ENCODE data around the gene TMEM220. TPM values are rescaled to one million over a fixed set of nuclear protein-coding genes. Genes with fewer than 3 reads are reported as not detected.

The TMEM220 gene
- total and polyA plus RNA-seq, 2 of the 4 experiments (the other 2 are of a cell fraction): 1.1 to 1.9 TPM

DNA sequence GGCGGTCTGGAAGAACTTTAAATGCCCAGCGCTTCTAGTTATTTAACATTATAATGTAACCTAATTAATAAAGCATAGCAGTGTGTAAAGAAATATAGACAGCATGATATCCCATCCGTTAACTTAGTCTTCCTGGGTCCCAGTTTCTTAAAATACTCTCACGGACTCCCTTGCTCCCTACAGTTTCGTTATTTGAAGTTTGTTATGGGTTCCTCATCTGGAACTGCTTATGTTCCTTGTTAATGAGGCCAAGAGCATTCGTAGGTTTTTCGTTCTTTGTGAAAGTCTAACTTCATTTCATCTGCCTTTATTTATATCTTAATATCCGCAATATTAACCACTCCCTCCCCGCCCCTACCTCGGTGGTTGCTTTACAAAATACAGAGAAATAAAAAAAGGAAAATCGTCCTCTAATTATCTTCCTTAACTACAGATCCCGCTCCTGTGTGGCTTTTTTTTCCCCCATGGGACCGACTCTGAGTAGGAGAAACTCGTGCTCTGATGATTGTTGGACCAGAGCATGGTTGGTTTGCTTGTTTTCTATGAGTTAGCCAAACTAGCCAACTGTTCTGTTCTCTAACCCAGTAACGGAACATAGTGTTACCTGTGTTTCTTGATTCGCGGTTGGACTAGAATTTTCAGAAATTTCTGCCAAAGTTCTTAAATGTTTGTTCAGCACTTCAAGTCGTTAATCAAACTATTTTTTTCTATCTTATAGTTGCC, 31.6 kb downstream of the TMEM220 start:
- in situ Hi-C loops (cut with MboI; ENCODE audit: low sequenced_read_pairs): no loop called here
- Histone ChIP-seq H2BK20ac (ENCODE audit: low read depth, low read length) (no peak overlapping the region), H2BK5ac (ENCODE audit: low read depth, low read length, poor library complexity, severe bottlenecking) (peak overlapping the region; percentile 89), H2BK15ac (ENCODE audit: low read depth, low read length) (peak overlapping the region; percentile 68; the same call in 2 of the 3 replicates), H3K27ac (ENCODE audit: insufficient read depth, low read length) (peak overlapping the region; percentile 72), H4K91ac (ENCODE audit: insufficient read depth, low read depth, low read length) (peak overlapping the region; percentile 75), H3K4me1 (ENCODE audit: control insufficient read depth, insufficient read depth, low read length) (peaks cover 2% of the 10 kb centered on the region), H3K4me3 (ENCODE audit: insufficient read depth, low read depth, low read length) (peak overlapping the region; percentile 77), H2AK5ac (ENCODE audit: low read depth, low read length) (no peak overlapping the region; the same call in 1 of the 2 replicates), H3K36me3 (ENCODE audit: control insufficient read depth, insufficient read depth, low read length) (peaks cover 5% of the 10 kb centered on the region), H3K27me3 (ENCODE audit: control insufficient read depth, insufficient read depth, low read length) (no peaks in the 10 kb centered on the region), H3K9me3 (ENCODE audit: control insufficient read depth, insufficient read depth, low read length) (no peaks in the 10 kb centered on the region), H3K9ac (ENCODE audit: low read depth, low read length) (peak overlapping the region; percentile 70), H3K4me2 (ENCODE audit: low read depth, low read length) (peak overlapping the region; percentile 95), H4K5ac (ENCODE audit: low read depth, low read length) (peak overlapping the region; percentile 57), H2AFZ (replicated peaks; ENCODE audit: low read length, poor library complexity) (no peak overlapping the region), H4K8ac (ENCODE audit: low read depth in 2 of 2, low read length in 2 of 2) (peak overlapping the region; percentile 55 to 83), H3K4ac (ENCODE audit: low read depth, low read length) (peak overlapping the region; percentile 91), H2AK9ac (replicated peaks; ENCODE audit: low read depth, low read length, poor library complexity) (no peak overlapping the region), H3K9me1 (ENCODE audit: insufficient read depth, low read length) (no peaks in the 10 kb centered on the region), H3K56ac (ENCODE audit: extremely low read depth, insufficient read depth, low read length) (peak overlapping the region; percentile 96), H3K23ac (ENCODE audit: low read depth, low read length) (peak overlapping the region; percentile 95), H2BK120ac (ENCODE audit: low read depth, low read length) (peak overlapping the region; percentile 72), H3K79me1 (ENCODE audit: low read depth in 1 of 2, low read length in 2 of 2) (peaks cover 31 to 56% of the 10 kb centered on the region in 2 experiments), H3K14ac (replicated peaks; ENCODE audit: low read depth, low read length) (peak overlapping the region; percentile 95), H4K20me1 (ENCODE audit: insufficient read depth, low read length) (no peaks in the 10 kb centered on the region), H3K18ac (ENCODE audit: low read depth, low read length) (peak overlapping the region; percentile 52; the same call in 1 of the 2 replicates)
- TF ChIP-seq, protein P1, sequence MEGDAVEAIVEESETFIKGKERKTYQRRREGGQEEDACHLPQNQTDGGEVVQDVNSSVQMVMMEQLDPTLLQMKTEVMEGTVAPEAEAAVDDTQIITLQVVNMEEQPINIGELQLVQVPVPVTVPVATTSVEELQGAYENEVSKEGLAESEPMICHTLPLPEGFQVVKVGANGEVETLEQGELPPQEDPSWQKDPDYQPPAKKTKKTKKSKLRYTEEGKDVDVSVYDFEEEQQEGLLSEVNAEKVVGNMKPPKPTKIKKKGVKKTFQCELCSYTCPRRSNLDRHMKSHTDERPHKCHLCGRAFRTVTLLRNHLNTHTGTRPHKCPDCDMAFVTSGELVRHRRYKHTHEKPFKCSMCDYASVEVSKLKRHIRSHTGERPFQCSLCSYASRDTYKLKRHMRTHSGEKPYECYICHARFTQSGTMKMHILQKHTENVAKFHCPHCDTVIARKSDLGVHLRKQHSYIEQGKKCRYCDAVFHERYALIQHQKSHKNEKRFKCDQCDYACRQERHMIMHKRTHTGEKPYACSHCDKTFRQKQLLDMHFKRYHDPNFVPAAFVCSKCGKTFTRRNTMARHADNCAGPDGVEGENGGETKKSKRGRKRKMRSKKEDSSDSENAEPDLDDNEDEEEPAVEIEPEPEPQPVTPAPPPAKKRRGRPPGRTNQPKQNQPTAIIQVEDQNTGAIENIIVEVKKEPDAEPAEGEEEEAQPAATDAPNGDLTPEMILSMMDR (conservative IDR thresholded peaks at IDR 0.05; ENCODE audit: low read depth, low read length): no peak
- no peak for TF ChIP-seq CEBPB (IDR thresholded peaks at IDR 0.05; ENCODE audit: low read depth, low read length)
- TF ChIP-seq RCOR1 (IDR thresholded peaks at IDR 0.05; ENCODE audit: insufficient replicate concordance, low read length): no peak
- no peak for TF ChIP-seq MAFK (IDR thresholded peaks at IDR 0.05; ENCODE audit: low read depth, low read length)
- TF ChIP-seq MAZ (IDR thresholded peaks at IDR 0.05; ENCODE audit: borderline replicate concordance, low read depth, low read length): no peak
- no peak for TF ChIP-seq CHD1 (IDR thresholded peaks at IDR 0.05; ENCODE audit: low read depth, low read length)
- dilution Hi-C loops (cut with HindIII; ENCODE audit: low sequenced_read_pairs, unreplicated experiment): no loop called here
- intact Hi-C loops (cut with micrococcal nuclease): loop anchor here (5.0 kb wide), 1 partner anchor 51 kb away; no protein-coding TSS in a partner anchor
- ChIA-PET CTCF (no interaction called here), POLR2A (ENCODE audit: unreplicated experiment) (no interaction called here)
- WGBS, 2 experiments (ENCODE audit: extremely low coverage in 2 of 2, insufficient read length in 1 of 2): no CpG with 5 or more reads among the region's 18 CpGs
- ATAC-seq (ENCODE audit: low read depth) (no peak), DNase-seq (peak; percentile 10)
- BruUV-seq (replicated peaks): TSS peak; percentile 59

All from IMR-90 (cell line).